ENCODE data around the gene NUDT3.

NUDT3 gene

GRCh38 chr6:34393966-34394305 lies 1.5 kb upstream of the NUDT3 start:
- no peaks in the 10 kb centered on the region for H3K36me3 ChIP-seq (ENCODE audit: control insufficient read depth, insufficient read depth, low read length)
- TF ChIP-seq, protein P1, sequence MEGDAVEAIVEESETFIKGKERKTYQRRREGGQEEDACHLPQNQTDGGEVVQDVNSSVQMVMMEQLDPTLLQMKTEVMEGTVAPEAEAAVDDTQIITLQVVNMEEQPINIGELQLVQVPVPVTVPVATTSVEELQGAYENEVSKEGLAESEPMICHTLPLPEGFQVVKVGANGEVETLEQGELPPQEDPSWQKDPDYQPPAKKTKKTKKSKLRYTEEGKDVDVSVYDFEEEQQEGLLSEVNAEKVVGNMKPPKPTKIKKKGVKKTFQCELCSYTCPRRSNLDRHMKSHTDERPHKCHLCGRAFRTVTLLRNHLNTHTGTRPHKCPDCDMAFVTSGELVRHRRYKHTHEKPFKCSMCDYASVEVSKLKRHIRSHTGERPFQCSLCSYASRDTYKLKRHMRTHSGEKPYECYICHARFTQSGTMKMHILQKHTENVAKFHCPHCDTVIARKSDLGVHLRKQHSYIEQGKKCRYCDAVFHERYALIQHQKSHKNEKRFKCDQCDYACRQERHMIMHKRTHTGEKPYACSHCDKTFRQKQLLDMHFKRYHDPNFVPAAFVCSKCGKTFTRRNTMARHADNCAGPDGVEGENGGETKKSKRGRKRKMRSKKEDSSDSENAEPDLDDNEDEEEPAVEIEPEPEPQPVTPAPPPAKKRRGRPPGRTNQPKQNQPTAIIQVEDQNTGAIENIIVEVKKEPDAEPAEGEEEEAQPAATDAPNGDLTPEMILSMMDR (IDR thresholded peaks at IDR 0.05): no peak
- H3K27ac ChIP-seq: no peak overlapping the region
- no peaks in the 10 kb centered on the region for H3K27me3 ChIP-seq (ENCODE audit: control insufficient read depth, insufficient read depth, low read length)
- no peaks in the 10 kb centered on the region for H3K4me1 ChIP-seq
- no peaks in the 10 kb centered on the region for H3K9me3 ChIP-seq (ENCODE audit: control insufficient read depth, low read length)
- H2AFZ ChIP-seq: no peak overlapping the region
- H3K79me2 ChIP-seq: peaks cover 18% of the 10 kb centered on the region
- no peak overlapping the region for H3K4me2 ChIP-seq (ENCODE audit: low read length)
- no peak overlapping the region for H3K4me3 ChIP-seq (ENCODE audit: low read depth, low read length)
- H3K9ac ChIP-seq: no peak overlapping the region

DNA sequence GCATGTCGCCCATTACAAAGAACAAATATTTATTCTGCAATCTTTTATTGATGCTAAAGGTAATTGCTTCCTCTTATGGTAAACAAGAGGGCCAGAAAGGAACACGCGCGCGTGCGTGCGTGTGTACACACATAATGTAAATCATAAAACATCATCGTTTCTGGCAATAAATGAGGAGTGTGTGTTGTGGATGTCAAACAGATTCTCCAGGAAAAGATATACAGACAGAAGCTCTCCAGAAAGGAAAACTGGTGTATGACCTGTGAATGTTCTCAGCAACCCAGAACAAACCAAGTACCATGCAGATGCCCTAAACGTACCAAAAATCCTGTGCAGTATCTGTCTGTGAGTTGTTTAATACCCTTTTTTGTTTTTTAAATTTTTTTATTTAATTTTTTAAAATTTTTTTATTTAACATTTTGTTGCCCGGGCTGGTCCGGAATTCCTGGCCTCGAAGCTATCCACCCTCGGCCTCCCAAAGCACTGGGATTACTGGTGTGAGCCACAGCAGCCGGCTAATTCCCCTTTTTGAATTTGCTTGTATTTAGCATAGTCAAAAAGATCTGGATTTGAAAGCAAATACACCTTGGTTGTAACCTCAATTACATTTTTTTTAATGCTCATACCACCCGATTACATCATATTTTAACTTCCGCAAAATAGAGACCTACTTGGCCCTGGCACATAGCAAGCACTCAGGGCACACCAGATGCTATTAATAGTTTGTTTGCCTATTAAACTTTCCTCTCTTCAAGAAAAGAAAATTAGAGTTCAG lies 909 bp upstream of the NUDT3 start:
- H3K4me2 ChIP-seq (ENCODE audit: low read length): peak overlapping the region; percentile 61
- TF ChIP-seq, protein P1 (IDR thresholded peaks at IDR 0.05): no peak
- peak overlapping the region; percentile 64 for H2AFZ ChIP-seq
- H3K27ac ChIP-seq: peak overlapping the region; percentile 91
- peak overlapping the region; percentile 85 for H3K4me3 ChIP-seq (ENCODE audit: low read depth, low read length)
- no peaks in the 10 kb centered on the region for H3K4me1 ChIP-seq
- H3K27me3 ChIP-seq (ENCODE audit: control insufficient read depth, insufficient read depth, low read length): no peaks in the 10 kb centered on the region
- peaks cover 24% of the 10 kb centered on the region for H3K79me2 ChIP-seq
- no peaks in the 10 kb centered on the region for H3K9me3 ChIP-seq (ENCODE audit: control insufficient read depth, low read length)
- no peak overlapping the region for H3K9ac ChIP-seq
- H3K36me3 ChIP-seq (ENCODE audit: control insufficient read depth, insufficient read depth, low read length): no peaks in the 10 kb centered on the region

DNA sequence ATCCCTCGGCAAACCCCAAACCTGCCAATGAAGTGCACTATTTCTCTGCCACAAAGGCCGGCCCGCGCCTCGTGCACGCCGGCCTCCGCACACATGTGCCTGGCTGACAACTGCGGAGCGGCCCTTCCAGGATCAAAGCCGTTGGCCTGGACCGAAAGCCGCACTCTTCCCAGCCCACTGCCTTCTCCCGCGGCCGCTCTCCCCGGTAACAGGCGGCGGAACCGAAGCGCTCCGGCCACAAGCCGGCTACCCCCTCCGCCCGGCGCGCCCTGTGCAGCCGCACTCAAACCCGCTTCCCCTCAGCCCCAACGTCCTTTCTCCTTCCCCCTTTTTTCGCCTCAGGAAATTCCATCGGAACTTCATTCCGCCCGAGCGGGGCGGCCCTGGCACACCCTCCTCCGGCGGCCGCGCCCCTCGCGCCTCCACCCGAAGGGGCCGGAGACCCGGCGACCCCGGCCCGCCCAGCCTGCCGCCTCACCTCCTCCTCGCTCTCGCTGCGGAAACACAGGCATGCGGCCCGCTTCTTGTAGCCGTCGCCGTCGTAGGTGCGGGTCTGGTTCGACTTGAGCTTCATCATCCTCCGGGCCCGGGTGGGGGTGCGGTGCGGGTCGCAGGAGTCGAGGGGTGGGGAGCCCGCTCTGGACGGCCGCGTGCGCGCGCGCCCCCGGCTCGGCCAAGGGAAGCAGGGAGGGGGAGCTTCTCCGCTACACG lies 528 bp downstream of the NUDT3 start:
- no peaks in the 10 kb centered on the region for H3K9me3 ChIP-seq (ENCODE audit: control insufficient read depth, low read length)
- H3K27ac ChIP-seq: peak overlapping the region; percentile 91
- H3K79me2 ChIP-seq: peaks cover 31% of the 10 kb centered on the region
- H3K4me2 ChIP-seq (ENCODE audit: low read length): peak overlapping the region; percentile 86
- H3K9ac ChIP-seq: peak overlapping the region; percentile 85
- peak overlapping the region; percentile 97 for H2AFZ ChIP-seq
- peak overlapping the region; percentile 85 for H3K4me3 ChIP-seq (ENCODE audit: low read depth, low read length)
- TF ChIP-seq, protein P1 (IDR thresholded peaks at IDR 0.05): no peak
- no peaks in the 10 kb centered on the region for H3K4me1 ChIP-seq
- H3K36me3 ChIP-seq (ENCODE audit: control insufficient read depth, insufficient read depth, low read length): no peaks in the 10 kb centered on the region
- no peaks in the 10 kb centered on the region for H3K27me3 ChIP-seq (ENCODE audit: control insufficient read depth, insufficient read depth, low read length)

DNA sequence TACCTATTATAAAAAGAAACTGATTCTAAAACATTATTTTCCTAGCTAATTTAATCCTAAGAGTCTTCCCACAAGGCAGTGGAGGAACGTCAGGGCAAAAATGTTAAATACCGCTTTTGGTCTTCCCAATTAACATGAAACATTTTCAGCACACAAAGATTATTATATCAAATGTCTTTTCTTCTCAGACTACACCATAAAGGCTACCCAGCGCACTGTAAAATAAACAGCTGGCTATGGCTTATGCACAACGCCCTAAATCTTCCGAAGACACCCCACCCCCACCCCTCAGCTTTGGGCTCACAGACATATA lies 1.0 kb downstream of the NUDT3 start:
- peak overlapping the region; percentile 86 for H3K4me2 ChIP-seq (ENCODE audit: low read length)
- peak overlapping the region; percentile 91 for H3K27ac ChIP-seq
- peaks cover 36% of the 10 kb centered on the region for H3K79me2 ChIP-seq
- H3K9me3 ChIP-seq (ENCODE audit: control insufficient read depth, low read length): no peaks in the 10 kb centered on the region
- H3K4me1 ChIP-seq: no peaks in the 10 kb centered on the region
- H2AFZ ChIP-seq: peak overlapping the region; percentile 97
- TF ChIP-seq, protein P1 (IDR thresholded peaks at IDR 0.05): no peak
- no peak overlapping the region for H3K9ac ChIP-seq
- H3K4me3 ChIP-seq (ENCODE audit: low read depth, low read length): peak overlapping the region; percentile 85
- H3K36me3 ChIP-seq (ENCODE audit: control insufficient read depth, insufficient read depth, low read length): no peaks in the 10 kb centered on the region
- no peaks in the 10 kb centered on the region for H3K27me3 ChIP-seq (ENCODE audit: control insufficient read depth, insufficient read depth, low read length)
